A673 (cell line): Measurements from ENCODE around the gene AOC2.

Experiments
- EZH2 ChIP-seq: fragments of 200-600 bp; sonication (generic); IDR thresholded peaks from 2 replicates; pipeline ENCODE4 v1.6.1; 2017; ENCODE audit warnings: borderline replicate concordance, low read depth, mild to moderate bottlenecking, mixed read lengths, antibody characterized with exemption, low read length; ENCODE audit not compliant: poor library complexity, severe bottlenecking
- TF ChIP-seq, protein P1 (sequence below): fragments of 300-800, 200-600 bp; sonication (generic); conservative IDR thresholded peaks from 2 replicates; pipeline ENCODE4 v1.5.1; 2017; ENCODE audit warnings: low read depth, mild to moderate bottlenecking, antibody characterized with exemption, low read length, moderate library complexity, mixed read lengths

DNA sequence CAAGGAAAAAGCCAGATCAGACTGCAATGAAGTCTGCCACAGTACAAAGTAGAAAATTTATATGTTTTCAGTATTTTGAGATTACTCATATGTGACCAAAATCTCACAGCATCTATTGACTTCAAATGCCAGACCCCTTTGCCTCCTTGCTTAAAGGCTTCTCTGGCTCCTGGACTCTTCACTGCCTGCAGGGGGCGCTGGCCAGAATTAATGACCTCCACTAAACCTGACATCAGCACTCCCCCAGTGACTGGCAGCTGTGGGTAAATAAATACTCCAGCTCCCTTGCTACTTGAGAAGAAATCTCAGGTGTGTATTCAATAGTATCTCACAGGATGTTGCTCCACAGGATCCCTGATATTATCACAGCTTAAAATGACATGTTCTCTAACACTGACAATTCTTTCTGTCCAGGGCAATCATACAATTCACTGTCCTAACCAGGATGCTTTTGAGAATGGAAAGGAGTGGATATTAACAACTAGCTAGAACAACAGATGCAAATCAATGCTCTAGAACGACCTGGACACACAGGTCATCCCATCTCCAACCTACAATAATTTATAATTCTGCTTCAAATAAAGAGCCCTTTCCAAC is 24.3 kb upstream of the AOC2 start:
- TF ChIP-seq, protein P1, sequence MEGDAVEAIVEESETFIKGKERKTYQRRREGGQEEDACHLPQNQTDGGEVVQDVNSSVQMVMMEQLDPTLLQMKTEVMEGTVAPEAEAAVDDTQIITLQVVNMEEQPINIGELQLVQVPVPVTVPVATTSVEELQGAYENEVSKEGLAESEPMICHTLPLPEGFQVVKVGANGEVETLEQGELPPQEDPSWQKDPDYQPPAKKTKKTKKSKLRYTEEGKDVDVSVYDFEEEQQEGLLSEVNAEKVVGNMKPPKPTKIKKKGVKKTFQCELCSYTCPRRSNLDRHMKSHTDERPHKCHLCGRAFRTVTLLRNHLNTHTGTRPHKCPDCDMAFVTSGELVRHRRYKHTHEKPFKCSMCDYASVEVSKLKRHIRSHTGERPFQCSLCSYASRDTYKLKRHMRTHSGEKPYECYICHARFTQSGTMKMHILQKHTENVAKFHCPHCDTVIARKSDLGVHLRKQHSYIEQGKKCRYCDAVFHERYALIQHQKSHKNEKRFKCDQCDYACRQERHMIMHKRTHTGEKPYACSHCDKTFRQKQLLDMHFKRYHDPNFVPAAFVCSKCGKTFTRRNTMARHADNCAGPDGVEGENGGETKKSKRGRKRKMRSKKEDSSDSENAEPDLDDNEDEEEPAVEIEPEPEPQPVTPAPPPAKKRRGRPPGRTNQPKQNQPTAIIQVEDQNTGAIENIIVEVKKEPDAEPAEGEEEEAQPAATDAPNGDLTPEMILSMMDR, result peak; percentile 66
- no peak for TF ChIP-seq EZH2
